ENCODE data around the gene ADPGK.

DNA sequence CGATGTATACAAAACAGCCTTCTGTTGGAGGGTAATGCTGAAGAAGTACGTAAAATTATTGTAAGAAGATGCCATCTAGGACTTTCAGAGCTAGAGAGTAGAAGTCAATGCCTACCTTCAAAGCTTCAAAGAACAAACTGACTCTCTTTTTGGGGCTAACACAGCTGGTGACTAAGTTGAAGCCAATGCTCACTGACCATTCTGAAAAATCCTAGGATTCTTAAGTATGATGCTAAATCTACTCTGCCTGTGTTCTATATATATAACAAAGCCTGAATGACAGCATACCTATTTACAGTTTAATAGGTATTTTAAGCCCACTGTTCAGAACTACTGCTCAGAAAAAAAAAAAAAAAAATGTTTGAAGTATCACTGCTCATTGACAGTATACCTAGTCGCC lies 18.9 kb downstream of the ADPGK start:
- TF ChIP-seq, protein P1, sequence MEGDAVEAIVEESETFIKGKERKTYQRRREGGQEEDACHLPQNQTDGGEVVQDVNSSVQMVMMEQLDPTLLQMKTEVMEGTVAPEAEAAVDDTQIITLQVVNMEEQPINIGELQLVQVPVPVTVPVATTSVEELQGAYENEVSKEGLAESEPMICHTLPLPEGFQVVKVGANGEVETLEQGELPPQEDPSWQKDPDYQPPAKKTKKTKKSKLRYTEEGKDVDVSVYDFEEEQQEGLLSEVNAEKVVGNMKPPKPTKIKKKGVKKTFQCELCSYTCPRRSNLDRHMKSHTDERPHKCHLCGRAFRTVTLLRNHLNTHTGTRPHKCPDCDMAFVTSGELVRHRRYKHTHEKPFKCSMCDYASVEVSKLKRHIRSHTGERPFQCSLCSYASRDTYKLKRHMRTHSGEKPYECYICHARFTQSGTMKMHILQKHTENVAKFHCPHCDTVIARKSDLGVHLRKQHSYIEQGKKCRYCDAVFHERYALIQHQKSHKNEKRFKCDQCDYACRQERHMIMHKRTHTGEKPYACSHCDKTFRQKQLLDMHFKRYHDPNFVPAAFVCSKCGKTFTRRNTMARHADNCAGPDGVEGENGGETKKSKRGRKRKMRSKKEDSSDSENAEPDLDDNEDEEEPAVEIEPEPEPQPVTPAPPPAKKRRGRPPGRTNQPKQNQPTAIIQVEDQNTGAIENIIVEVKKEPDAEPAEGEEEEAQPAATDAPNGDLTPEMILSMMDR (IDR thresholded peaks at IDR 0.05; ENCODE audit: low read length), result no peak
- no peak for TF ChIP-seq EZH2 (optimal IDR thresholded peaks at IDR 0.05; ENCODE audit: low read depth, low read length)
- TF ChIP-seq EZH2phosphoT487 (IDR thresholded peaks at IDR 0.05; ENCODE audit: low read length), result no peak

Data from MM.1S (cell line).